HepG2 (cell line): Measurements from ENCODE around the gene DAD1. TPM values are rescaled to one million over a fixed set of nuclear protein-coding genes. Genes with fewer than 3 reads are reported as not detected.

Experiments
- AGO2 ChIP-seq: fragments of 200-400 bp; formaldehyde crosslinking; optimal IDR thresholded peaks from 2 replicates; pipeline ENCODE3; 2017; ENCODE audit warnings: mild to moderate bottlenecking, low read depth, low read length, moderate library complexity
- ASH2L ChIP-seq: fragments of 300-600, 200-600 bp; sonication (generic); IDR thresholded peaks from 2 replicates; pipeline ENCODE4 v1.7.0; 2017; ENCODE audit warnings: low read depth, mild to moderate bottlenecking, moderate library complexity, mixed read lengths, low read length; ENCODE audit not compliant: insufficient read length
- CENPX ChIP-seq: sonication (generic); formaldehyde crosslinking; IDR thresholded peaks from 2 replicates; pipeline ENCODE4 v1.9.0; 2021; ENCODE audit warnings: mild to moderate bottlenecking, missing genetic modification reagents, moderate library complexity
- ISL2 ChIP-seq: sonication (generic); formaldehyde crosslinking; IDR thresholded peaks from 2 replicates; pipeline ENCODE4 v1.5.0; 2020; ENCODE audit warnings: missing genetic modification reagents
- KDM2A ChIP-seq: sonication (generic); formaldehyde crosslinking; IDR thresholded peaks from 2 replicates; pipeline ENCODE4 v1.4.0; 2020; ENCODE audit warnings: low read depth, missing genetic modification reagents, borderline replicate concordance
- MED8 ChIP-seq: sonication (generic); formaldehyde crosslinking; IDR thresholded peaks from 2 replicates; pipeline ENCODE4 v1.8.1; 2023; ENCODE audit warnings: mild to moderate bottlenecking, missing genetic modification reagents; ENCODE audit not compliant: insufficient replicate concordance
- MTF2 ChIP-seq: sonication (generic); formaldehyde crosslinking; IDR thresholded peaks from 2 replicates; pipeline ENCODE4 v1.5.0; 2020; ENCODE audit warnings: missing genetic modification reagents, borderline replicate concordance
- NCOA2 ChIP-seq: sonication (generic); formaldehyde crosslinking; IDR thresholded peaks from 2 replicates; pipeline ENCODE4 v1.8.0; 2022; ENCODE audit warnings: inconsistent platforms
- PHF8 ChIP-seq: sonication (generic); formaldehyde crosslinking; IDR thresholded peaks from 2 replicates; pipeline ENCODE4 v1.5.0; 2020; ENCODE audit warnings: missing genetic modification reagents
- SALL1 ChIP-seq: sonication (generic); formaldehyde crosslinking; IDR thresholded peaks from 2 replicates; pipeline ENCODE4 v1.8.0; 2022; ENCODE audit warnings: mild to moderate bottlenecking, missing genetic modification reagents
- ZNF44 ChIP-seq: sonication (generic); formaldehyde crosslinking; IDR thresholded peaks from 2 replicates; pipeline ENCODE4 v1.5.1; 2020; ENCODE audit warnings: mild to moderate bottlenecking, missing genetic modification reagents
- ZNF660 ChIP-seq: sonication (generic); formaldehyde crosslinking; IDR thresholded peaks from 2 replicates; pipeline ENCODE4 v1.5.1; 2020; ENCODE audit warnings: mild to moderate bottlenecking, low read depth, missing genetic modification reagents, borderline replicate concordance
- polyA plus RNA-seq, 8 experiments: library from polyadenylated mRNA; depleted of rRNA in 3 of 8; stranded (reverse) in 7 of 8; unstranded in 1 of 8; fragments of >200 nt; fragmentation: Illumina TruSeq in 4 of 8; extraction: Trizol in 4 of 8; gene quantifications; 2 replicates each; pipeline versions ENCODE4 v1.2.1 to v1.2.3, GENCODE V29; 2011 to 2016; ENCODE audit warnings: low read depth in 4 of 8, missing spikeins in 1 of 8, mixed read lengths in 1 of 8; ENCODE audit not compliant: insufficient read depth in 1 of 8
- total RNA-seq, 5 experiments: library from RNA; depleted of rRNA; stranded (reverse); fragments of >200 nt; fragmentation: Illumina TruSeq; extraction: Trizol; gene quantifications; 2 replicates each; pipeline ENCODE4 v1.2.3, GENCODE V29; 2016; ENCODE audit warnings: low read depth in 1 of 5
- TF ChIP-seq, protein P1 (sequence below): sonication (generic); formaldehyde crosslinking; IDR thresholded peaks from 2 replicates; pipeline ENCODE4 v1.4.0; 2020; ENCODE audit warnings: mild to moderate bottlenecking, missing genetic modification reagents
- TF ChIP-seq, protein P2 (sequence below): sonication (generic); formaldehyde crosslinking; IDR thresholded peaks from 2 replicates; pipeline ENCODE4 v1.8.1; 2023; ENCODE audit warnings: mild to moderate bottlenecking, moderate library complexity, missing genetic modification reagents
- TF ChIP-seq, protein P3 (sequence below): sonication (generic); formaldehyde crosslinking; IDR thresholded peaks from 2 replicates; pipeline ENCODE4 v1.4.0; 2020; ENCODE audit warnings: missing genetic modification reagents
- TF ChIP-seq, protein P4 (sequence below): sonication (generic); formaldehyde crosslinking; IDR thresholded peaks from 2 replicates; pipeline ENCODE4 v1.9.0; 2022; ENCODE audit warnings: missing genetic modification reagents, mild to moderate bottlenecking, borderline replicate concordance

Gene DAD1
- total and polyA plus RNA-seq, 2 of the 13 experiments (the other 11 are each of a cell fraction or from before 2014, with no cell fraction given): 558 to 626 TPM

DNA sequence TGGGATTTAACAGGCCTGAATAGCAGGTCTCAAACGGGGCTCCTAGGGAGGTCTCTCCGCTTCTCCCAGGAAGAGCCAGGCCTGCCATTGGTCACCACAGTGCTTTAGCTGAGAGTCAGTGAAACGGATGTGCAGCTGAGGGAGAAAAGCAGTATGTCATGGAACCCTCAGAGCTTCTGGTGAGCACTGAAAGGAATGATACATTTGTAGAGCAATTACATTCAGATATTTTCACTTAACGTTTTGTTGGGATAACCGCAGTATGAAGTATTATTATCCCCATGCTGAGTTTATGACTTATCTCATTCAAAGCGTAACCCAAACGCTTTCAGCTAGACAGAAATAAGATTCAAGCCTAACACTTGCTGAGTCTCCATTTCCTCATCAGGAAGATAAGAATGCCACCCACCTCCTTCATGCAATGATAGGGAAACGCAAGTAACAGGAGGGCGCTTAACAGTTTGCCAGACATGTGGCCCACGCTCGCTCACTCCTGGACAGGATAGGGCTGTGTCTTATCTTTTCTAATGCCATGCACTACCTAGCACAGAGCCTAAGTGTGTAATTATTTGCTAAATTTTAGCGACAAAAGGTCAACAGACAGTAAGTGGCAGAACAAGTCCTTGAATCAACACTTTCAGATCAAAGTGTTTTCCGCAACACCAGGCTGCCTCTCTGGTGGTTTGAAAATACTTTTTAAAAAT is 28.2 kb downstream of the DAD1 start (continued):
- TF ChIP-seq, protein P1, sequence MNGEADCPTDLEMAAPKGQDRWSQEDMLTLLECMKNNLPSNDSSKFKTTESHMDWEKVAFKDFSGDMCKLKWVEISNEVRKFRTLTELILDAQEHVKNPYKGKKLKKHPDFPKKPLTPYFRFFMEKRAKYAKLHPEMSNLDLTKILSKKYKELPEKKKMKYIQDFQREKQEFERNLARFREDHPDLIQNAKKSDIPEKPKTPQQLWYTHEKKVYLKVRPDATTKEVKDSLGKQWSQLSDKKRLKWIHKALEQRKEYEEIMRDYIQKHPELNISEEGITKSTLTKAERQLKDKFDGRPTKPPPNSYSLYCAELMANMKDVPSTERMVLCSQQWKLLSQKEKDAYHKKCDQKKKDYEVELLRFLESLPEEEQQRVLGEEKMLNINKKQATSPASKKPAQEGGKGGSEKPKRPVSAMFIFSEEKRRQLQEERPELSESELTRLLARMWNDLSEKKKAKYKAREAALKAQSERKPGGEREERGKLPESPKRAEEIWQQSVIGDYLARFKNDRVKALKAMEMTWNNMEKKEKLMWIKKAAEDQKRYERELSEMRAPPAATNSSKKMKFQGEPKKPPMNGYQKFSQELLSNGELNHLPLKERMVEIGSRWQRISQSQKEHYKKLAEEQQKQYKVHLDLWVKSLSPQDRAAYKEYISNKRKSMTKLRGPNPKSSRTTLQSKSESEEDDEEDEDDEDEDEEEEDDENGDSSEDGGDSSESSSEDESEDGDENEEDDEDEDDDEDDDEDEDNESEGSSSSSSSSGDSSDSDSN (CRISPR knock-in tag): no peak
- no peak; the same call in 1 of the 2 replicates for TF ChIP-seq PHF8 (CRISPR knock-in tag)
- TF ChIP-seq, protein P2, sequence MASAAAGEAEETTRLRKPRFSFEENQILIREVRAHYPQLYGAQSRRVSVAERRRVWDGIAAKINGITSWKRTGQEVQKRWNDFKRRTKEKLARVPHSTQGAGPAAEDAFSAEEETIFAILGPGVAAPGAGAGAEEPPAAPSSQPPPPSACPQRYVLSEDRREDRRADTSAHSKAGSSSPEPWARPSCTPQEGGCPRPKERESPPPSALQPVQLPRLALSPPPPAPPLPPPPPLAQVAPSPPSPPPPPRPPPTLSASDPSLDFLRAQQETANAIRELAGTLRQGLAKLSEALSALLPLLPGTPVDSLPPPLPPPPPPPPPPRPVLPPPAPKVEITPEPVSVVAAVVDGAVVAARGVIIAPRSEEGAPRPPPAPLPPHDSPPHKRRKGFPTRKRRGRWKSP (CRISPR knock-in tag): 0 out of 2 replicates have a peak, but pooled peaks have one; percentile 33
- TF ChIP-seq, protein P3, sequence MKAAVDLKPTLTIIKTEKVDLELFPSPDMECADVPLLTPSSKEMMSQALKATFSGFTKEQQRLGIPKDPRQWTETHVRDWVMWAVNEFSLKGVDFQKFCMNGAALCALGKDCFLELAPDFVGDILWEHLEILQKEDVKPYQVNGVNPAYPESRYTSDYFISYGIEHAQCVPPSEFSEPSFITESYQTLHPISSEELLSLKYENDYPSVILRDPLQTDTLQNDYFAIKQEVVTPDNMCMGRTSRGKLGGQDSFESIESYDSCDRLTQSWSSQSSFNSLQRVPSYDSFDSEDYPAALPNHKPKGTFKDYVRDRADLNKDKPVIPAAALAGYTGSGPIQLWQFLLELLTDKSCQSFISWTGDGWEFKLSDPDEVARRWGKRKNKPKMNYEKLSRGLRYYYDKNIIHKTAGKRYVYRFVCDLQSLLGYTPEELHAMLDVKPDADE (CRISPR knock-in tag): no peak
- TF ChIP-seq, protein P4, sequence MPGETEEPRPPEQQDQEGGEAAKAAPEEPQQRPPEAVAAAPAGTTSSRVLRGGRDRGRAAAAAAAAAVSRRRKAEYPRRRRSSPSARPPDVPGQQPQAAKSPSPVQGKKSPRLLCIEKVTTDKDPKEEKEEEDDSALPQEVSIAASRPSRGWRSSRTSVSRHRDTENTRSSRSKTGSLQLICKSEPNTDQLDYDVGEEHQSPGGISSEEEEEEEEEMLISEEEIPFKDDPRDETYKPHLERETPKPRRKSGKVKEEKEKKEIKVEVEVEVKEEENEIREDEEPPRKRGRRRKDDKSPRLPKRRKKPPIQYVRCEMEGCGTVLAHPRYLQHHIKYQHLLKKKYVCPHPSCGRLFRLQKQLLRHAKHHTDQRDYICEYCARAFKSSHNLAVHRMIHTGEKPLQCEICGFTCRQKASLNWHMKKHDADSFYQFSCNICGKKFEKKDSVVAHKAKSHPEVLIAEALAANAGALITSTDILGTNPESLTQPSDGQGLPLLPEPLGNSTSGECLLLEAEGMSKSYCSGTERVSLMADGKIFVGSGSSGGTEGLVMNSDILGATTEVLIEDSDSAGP (CRISPR knock-in tag): no peak
- TF ChIP-seq ASH2L: no peak
- peak; percentile 88 for TF ChIP-seq SALL1 (CRISPR knock-in tag)
- TF ChIP-seq NCOA2 (CRISPR knock-in tag): peak; percentile 67
- no peak for TF ChIP-seq KDM2A (CRISPR knock-in tag)
- peak; percentile 95 for TF ChIP-seq ISL2 (CRISPR knock-in tag)
- TF ChIP-seq CENPX (CRISPR knock-in tag): no peak
- no peak for TF ChIP-seq ZNF44
- no peak for TF ChIP-seq MED8 (CRISPR knock-in tag)
- no peak for TF ChIP-seq ZNF660 (CRISPR knock-in tag)
- no peak for TF ChIP-seq MTF2 (CRISPR knock-in tag)
- no peak for TF ChIP-seq AGO2
